Stimulated activated CD4-positive, alpha-beta T cell treated with anti-CD3 and anti-CD28 coated beads, Interleukin-12 subunit alpha, Interleukin-12 subunit beta, amount 100 ng/mL, for 48 hours (primary cell): ENCODE data around the gene RSPH1.

ENCODE experiments used
- DNase-seq, 3 donors: peaks; one replicate each; pipeline ENCODE4 v3.0.0-alpha.2; 2020; ENCODE audit warnings: low read depth in 2 of 3, low spot score in 1 of 3

RSPH1 gene

DNA sequence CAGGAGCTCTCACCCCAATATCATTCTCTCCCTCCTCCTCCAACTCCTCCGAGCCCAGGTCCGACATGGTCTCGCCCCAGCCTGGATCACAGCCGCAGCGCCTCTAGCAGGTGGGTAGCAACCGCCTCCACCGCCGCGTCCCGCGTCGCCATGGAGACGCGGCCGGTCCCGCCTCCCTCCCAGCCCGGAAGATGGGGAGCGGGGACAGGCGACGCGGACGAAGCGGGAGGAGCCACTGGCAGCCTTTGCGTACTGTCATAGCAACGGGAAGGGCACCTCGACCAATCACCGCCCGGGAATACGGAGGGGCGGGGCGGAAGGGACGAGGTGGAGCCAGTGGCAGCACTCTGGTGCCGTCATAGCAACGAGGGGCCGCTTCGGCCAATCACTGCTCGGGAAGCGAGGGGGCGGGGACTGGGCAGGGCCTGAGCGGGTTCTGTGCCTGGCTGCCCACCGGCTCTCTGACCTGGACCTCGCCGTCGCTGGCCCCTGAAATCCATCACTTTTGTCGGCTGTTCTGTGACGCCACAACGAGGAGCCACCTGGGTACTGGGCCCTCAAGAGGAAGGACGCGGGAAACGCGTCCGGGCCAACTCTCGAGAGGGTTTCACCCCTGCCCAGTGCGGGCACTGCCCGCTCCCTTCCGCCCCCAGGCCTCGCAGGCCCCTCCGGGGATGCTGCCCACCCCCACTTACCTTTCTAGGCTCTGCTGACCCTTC is at the start of gene RSPH1:
RSPH1 (minus strand) TSS at position 105 of the 719 bp plus-strand sequence; CDS start at position 67, 38 bp downstream.
- DNase-seq = peak; percentile 99

GRCh38 chr21:42545745-42546144 is 49.7 kb upstream of the RSPH1 start:
- DNase-seq = no peak

DNA sequence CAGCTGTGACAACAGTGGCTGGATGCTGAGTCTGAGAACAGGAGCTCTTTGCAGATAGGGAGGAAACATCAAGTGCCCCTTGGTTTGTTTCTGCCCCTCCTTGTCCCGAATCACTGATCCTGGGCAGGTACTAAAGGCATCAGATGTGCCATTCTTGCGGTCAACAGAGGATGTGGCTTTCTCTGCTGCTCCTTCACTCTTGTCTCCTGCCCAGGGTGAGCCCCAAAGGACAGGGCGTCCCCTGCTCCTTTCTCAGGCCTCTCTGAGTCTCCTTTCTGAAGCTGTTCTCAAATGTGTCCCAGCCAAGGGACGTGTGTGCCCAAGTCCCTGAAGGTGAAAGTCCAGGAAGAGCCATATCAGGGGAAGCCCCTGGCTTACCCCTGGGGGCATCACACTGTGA is 49.3 kb upstream of the RSPH1 start:
- DNase-seq = no peak

- no peak for DNase-seq
Measured at GRCh38 chr21:42544544-42544943, 48.5 kb upstream of the RSPH1 start.

- DNase-seq = no peak
Measured at GRCh38 chr21:42543106-42543847, 47.3 kb upstream of the RSPH1 start.

DNA sequence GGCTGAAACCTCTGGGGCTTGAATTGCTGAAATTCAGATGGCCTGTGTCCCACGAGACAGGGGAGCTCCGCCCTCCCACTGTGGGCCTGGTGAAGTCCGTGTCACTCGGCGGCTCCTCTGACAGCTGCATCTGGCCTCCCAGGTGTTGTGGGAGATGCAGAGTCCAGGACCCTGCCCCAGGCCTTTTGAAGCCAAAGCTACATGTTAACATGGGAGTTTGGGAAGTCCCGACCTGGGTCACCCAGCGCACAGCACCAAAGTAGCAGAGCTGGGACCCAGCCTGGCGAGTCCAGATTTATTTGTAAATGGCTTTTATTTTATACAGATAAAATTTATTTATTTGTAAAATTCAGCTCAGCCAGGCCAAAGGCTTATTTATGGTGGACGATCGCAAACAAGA is 46.6 kb upstream of the RSPH1 start:
- no peak for DNase-seq

DNA sequence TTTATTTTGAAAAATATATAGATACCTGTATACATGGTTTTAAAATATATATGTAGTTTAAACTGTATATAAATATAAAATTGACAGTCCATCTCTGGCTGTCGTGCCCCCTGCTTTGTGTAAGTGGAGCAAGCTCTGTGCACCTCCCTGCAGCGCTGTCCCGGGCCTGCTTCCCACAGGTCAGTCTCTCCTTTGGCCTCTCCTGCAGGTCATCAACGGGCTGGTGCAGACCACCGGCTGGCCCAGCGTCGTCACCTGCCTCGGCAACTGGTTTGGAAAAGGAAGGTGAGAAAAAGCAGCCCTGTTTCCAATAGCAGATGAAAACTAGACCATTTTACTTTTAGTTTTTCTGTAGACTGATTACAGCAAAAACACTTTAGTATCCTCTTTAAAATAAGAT is 46.2 kb upstream of the RSPH1 start:
- no peak for DNase-seq

DNA sequence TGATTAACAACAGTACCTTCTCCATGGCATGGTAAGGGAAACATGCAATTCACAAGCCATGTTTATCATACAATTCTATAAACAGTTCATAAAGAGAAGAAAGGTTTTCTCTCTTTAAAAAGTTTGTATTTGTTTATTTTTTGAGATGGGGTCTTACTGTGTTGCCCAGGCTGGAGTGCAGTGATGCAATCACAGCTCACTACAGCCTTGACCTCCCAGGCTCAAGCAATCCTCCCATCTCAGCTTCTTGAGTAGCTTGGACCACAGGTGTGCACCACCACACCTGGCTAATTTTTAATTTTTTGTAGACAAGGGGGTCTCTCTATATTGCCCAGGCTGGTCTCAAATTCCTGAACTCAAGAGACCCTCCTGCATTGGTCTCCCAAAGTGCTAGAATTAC is 45.6 kb upstream of the RSPH1 start:
- no peak for DNase-seq

- no peak for DNase-seq
Measured at GRCh38 chr21:42541174-42541573, 45.1 kb upstream of the RSPH1 start.

DNA sequence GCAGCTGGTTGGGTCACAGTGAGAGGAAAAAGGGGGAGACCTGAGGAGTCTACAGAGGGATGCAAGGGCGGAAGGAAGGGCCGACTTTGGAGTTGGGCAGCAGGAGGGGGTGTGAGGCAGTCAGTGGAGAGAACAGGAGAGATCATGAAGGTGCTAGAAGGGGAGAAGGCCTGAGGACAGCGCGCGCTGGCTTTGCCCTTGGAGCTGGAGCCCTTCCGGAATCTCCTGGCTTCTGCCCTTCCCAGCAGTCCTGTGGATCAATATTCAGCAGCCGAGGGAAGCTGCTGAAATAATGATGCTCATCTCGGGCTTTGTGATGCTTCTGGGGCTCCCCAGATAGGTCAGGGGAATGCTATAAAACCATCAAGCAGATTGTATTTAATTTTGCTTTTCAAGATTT is 44.4 kb upstream of the RSPH1 start:
- DNase-seq = no peak

GRCh38 chr21:42539931-42540343 is 43.9 kb upstream of the RSPH1 start:
- DNase-seq = no peak

DNA sequence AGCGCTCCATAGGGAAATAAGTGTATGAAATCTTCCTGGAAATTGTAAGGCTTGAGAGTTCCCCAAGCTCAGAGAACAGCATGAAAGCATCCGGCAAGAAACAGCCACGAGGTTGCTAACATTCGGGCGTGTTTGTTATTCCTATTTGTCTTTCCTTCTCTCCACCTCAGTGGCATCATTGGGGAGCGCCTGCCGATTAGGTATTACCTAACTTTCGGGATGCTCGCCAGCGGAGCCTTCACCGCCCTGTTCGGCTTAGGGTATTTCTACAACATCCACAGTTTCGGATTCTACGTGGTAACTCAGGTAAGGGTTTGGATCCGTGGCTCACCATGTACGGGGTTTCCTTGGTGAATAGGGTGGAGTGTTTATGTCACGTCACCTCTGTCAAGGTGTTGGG is 43.3 kb upstream of the RSPH1 start:
- no peak for DNase-seq

DNA sequence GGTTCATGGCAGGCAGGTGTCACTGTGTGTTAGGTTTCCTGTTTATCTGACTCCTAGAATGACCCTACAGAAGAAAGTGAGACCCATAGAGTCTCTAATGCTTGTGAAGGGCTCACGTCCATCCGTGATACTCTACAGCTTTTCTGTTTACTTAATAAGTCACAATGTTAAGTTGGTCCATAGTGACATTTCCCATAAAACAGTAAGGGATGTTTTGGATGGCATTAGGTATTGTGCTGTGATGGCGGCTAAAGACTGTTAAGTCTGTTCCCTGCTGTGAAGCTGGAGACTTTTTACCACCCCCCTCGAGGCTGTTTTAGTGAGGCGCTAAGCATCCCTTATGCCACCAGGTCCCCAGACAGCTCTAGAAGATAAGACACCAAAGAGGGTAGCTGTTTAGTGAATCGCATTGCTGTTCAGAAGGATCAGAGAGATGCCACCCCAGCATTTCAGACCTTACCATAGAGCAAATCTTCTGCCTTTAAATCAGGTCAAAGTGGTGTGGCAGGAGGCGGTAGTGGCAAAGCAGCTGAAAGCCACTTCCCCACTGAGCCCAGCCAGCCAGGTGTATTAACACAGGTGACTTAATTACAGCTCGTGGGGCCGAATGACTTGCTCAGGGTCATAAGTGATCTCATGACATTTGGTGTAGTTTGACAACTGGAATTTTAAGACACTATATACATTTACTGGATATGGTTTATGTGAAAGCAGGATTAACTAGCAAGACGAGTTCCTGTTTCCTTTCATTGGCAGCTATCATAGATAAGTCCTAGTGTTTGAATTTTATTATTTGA is 42.7 kb upstream of the RSPH1 start:
- DNase-seq = no peak

GRCh38 chr21:42537106-42537742 is 41.2 kb upstream of the RSPH1 start:
- DNase-seq = no peak

DNA sequence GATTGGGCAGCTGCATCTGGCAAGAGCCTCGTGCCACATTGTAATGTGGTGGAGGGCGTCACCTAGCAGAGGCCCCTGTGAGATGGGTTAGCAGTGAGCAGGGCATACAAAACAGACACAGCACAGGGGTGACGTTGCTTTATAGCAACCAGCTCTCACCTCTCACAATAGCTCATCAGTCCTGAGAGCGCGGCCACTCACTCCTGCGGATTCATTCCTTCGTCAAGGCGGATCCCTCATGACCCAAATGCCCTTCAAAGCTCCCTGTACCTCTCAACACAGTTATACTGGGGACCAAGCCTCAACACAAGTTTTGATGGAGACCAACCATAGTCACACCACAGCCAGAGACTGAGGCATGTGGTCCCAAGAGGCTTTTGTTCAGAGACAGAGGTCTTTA is 40.6 kb upstream of the RSPH1 start:
- DNase-seq = no peak

DNA sequence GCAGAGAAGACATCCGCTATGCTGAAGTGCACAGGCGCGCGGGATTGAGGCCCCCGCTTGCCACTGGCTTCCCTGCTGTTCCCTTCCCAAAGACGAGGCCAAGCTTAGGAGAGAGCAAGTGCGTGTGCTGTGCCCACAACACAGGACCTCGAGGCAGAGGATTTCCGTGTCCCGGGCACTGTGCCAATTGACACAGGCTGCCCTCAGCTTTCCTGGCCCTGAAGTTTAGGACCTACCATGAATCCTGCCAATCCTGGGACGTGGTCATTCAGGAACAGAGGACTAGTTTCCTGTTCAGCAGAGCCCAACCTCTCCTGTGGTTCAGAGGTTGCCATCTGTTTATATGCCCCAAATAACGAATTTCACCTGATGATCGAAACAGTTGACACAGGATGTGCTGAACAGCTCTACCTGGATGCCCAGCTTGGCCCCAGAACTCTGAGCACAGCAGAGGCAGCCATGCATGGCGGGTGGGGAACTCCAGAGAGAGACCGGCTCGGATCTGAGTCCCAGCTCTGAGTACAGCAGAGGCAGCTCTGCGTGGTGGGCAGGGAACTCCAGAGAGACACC is 39.7 kb upstream of the RSPH1 start:
- DNase-seq = no peak

- no peak for DNase-seq
Measured at GRCh38 chr21:42534421-42535378, 38.7 kb upstream of the RSPH1 start.

DNA sequence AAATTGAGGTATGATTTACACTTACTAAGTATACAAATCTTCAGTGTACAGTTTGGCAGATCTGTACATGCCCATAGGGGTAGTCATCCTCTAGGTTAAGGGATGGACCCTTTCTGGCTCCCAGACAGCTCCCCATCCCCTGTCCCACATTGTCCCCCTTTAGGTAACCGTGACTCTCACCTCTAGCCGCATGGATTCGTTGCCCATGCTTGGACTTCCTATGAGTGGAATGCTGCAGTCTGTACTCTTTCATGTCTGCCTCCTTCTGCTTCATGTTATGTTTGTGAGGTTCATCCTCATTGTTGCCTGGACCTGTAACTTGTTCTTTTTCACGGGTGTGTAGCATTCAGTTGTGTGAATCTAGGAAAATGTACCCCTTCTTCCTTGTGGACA is 37.9 kb upstream of the RSPH1 start:
- DNase-seq = no peak

GRCh38 chr21:42533306-42533962 is 37.4 kb upstream of the RSPH1 start:
- DNase-seq = no peak
